Measurements from ENCODE around the gene OPCML.
A peak's percentile ranks its signal among the peaks of the same experiment; 100 is the strongest.

Gene OPCML

DNA sequence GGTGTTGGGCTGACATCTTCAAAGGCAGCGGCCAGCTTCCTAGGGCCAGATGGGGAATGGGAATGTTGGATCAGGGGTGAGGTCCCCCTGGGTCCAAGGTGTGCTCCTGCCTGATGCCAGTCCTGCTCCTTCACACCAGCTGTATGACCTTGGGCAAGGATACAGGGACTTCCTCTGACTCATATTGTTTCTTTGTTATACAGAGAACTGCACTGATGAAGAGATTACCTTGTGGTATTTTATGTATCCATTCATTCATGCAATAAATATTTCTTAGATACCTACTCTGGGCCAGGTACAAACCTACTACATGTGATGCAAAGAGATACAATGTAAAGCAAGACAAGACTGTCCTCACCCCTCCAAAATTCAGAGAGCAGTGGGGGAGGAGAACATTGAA lies 3.9 kb upstream of the OPCML start:
- no peak for FAIRE-seq

DNA sequence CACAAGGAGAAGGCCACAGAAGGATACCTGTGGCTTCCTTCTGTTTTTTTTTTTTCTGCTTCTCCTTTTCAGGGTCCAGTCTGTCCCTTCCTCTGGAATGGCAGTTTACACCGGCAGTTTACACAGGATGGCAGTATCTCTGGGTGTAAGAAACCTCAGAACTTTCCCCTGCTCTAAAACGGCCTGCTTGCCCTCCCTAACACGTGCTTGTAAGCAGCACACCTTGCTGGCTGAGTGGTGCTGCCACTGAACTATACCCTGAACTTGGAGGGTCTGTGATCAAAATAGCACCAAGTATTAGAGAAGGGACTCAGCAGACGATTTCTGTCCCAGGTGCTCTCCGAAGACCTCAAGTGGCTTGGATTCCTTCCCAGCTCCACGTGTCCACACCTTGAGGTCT lies 904 bp upstream of the OPCML start:
- no peak for FAIRE-seq

DNA sequence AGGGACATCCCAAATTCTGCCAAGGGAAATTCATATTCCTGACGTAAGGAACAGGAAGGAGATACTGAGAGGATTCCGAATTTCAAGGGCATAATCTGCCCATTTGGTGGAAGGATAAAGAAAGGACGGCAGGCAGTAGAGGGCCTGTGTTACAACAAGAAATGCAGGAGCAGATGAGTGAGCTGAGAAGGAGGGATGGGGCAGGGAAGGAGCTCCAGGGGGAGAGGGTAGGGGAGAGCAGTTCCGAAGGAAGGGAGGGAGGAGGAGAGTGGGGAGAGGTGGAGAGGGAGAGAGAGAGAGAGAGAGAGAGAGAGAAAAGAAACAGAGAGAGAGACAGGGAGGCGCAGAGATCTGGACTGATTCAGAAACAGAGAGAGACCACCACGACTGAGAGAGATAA lies 843 bp downstream of the OPCML start:
- no peak for FAIRE-seq

DNA sequence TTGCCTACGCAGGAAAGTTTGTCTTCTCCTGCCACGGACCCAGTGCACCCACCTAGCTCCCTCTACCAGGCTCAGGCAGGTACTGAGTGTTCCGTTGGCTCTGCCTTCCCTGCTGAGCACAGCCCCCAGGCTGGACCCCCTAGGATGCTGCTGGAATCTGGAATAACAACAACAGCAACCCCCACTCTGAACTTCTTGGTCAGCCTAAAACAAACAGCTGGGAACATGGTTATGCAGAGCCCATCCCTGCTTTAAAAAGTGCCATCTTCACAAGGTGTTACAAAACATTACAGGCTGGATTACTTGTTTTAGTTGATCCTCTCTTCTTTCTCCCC lies 1.8 kb downstream of the OPCML start:
- no peak for FAIRE-seq

- FAIRE-seq, result no peak
Observed at GRCh38 chr11:133529807-133530500, 2.3 kb downstream of the OPCML start.

GRCh38 chr11:133526790-133527189 lies 5.5 kb downstream of the OPCML start:
- FAIRE-seq, result no peak

DNA sequence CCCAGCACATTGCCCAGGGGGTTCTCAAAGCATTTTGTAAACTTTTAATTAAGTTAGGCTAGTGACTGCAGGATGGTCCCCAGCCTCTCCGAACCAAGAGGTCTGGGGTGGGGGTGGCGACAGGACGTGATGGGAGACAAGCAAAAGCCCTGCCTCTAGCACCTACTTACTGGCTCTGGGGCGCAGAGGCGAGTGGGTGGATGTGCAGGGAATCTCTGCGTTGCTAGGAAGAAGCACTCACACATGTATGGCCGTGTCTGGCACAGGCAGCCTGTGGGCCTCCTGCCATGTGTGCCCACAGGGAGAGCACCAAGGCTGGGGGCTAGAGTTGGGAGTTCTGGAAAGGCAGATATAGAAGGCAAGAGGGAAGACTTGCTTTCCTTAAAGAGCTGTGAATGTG lies 6.3 kb downstream of the OPCML start:
- no peak for FAIRE-seq

GRCh38 chr11:133524488-133524887 lies 7.8 kb downstream of the OPCML start:
- FAIRE-seq, result no peak

DNA sequence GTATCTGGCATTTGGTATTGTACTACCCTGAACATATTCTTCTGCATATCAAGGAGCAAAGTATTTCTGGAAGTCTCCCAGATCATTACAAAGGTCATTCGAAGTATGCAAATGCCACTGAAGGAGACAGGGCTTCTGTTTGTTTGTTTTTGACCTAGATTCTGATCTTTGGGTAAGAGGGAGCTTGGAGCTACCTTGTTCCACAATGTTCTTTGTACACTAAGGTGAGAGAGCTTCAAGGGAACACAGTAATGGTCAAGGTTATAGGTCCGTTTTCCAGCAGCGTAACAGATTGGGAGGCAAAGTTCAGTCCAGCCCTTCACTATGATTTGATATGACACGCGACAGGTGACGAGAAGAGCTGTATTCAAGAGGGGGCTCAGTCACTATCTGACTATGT lies 10.0 kb downstream of the OPCML start:
- FAIRE-seq, result no peak

- FAIRE-seq, result no peak
Observed at GRCh38 chr11:133521502-133521901, 10.8 kb downstream of the OPCML start.

GRCh38 chr11:133520707-133521106 lies 11.6 kb downstream of the OPCML start:
- no peak for FAIRE-seq

- no peak for FAIRE-seq
Observed at GRCh38 chr11:133519560-133519959, 12.7 kb downstream of the OPCML start.

- no peak for FAIRE-seq
Observed at GRCh38 chr11:133518702-133519264, 13.5 kb downstream of the OPCML start.

DNA sequence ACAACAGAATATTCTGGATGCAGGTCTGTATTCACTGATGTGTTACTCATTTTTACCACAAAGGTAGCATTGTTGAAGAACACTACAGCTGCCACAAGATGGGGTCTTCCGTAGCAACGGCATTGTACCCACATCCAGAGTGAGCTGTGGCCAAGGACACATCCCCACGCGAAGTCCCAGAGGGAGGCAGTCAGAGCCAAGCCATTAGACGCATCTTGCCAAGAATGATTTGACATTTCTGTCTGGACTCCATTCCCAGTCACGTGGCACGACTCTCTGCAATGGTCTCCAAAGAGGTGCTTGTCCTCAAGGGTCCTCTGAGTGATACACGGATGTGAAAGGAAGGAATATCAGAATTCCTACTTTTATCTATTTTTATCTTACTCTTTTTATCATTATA lies 15.5 kb downstream of the OPCML start:
- no peak for FAIRE-seq

- FAIRE-seq, result peak; percentile 51
Observed at GRCh38 chr11:133515107-133515506, 17.2 kb downstream of the OPCML start.

- no peak for FAIRE-seq
Observed at GRCh38 chr11:133509924-133510697, 22.2 kb downstream of the OPCML start.

GRCh38 chr11:133508468-133508867 lies 23.8 kb downstream of the OPCML start:
- FAIRE-seq, result no peak

- FAIRE-seq, result no peak
Observed at GRCh38 chr11:133507185-133507584, 25.1 kb downstream of the OPCML start.

GRCh38 chr11:133506551-133507094 lies 25.7 kb downstream of the OPCML start:
- FAIRE-seq, result no peak

DNA sequence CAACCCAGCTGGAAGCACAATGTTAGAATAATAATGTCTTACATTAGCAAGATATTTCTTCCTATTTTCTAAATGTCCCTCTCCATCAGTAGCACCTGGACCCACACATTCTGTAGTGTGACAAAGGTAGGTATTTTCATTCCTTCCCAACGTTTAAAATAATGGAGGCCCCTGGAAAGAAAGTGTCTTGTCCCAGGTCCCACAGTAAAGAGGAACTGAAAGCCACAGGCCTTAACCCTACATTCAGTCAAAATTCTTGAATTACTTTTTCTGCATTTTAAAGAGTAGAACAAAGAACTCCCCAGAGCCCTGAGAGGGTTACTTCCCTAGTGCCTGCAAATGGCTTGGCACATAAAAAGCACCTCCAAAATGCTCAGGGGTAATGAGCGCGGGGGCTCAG lies 26.3 kb downstream of the OPCML start:
- no peak for FAIRE-seq

DNA sequence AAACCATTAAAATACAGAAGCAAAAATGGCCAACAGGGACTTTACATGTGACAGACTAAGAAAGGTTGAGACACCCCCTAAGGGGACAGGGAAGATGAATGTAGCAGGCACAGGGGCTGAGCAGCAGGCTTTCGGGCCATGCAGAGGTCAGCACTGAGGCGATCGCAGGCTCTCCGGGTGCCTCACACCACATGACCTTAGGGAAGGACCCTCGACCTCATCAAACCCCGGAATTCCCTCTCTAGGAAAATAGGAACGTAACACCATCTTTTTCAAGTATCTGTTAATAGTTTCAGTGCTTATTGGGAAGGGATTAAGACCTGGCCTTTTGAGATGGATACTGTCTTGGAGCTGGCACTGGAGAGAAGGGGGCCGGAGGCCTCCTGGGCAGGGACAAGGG lies 27.4 kb downstream of the OPCML start:
- FAIRE-seq, result no peak

DNA sequence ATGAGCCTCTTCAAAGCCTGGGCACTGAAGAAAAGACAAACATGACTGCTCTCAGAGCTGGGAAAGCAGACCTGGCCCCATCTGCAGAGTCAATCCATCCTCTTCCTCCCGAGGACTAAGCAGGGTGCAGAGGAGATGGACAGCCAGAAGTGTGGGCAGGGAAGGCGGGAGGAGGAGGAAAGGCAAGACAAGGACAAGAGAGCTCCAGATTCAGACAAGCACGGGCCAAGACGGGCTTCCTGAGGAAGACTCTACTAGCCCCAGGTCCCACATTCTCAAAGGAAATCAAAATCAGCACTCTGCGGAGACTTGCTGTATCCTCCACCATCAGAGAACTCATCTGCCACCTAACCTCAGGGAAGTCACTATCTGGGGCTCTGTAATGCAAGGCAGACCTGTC lies 28.5 kb downstream of the OPCML start:
- FAIRE-seq, result no peak

DNA sequence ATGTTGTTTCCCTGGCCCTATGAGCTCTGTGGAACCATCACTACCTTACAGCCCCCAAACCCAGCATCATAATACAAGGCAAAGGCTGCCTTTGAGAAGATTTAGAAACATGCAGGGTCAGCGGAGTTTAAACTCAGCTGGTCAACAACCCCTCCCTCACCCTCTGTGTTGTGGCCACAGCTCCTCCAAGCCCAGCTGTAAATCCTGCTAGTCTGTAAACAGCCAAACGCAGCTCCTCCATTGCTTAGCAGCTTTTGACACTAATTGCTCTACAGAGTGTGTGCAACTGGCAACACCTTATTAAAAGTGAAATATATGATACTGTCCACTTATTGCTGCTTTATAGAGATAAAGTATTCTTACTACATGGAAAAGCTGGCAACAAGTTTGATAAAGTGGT lies 29.1 kb downstream of the OPCML start:
- no peak for FAIRE-seq
